Skeletal muscle satellite cell (primary cell): ENCODE data around the gene KRTAP1-4.
"Not testable (repeated sequence)": the region's sequence is repeated elsewhere in the genome, so short reads cannot be mapped to it uniquely, and the experiment has no call there.

Source experiments
- H3K27me3 ChIP-seq: 2 replicates; pipeline ENCODE4 v1.7.0; 2013; ENCODE audit warnings: low read length; ENCODE audit not compliant: control insufficient read depth, insufficient read depth
- H3K36me3 ChIP-seq: 2 replicates; pipeline ENCODE4 v1.7.0; 2013; ENCODE audit warnings: mild to moderate bottlenecking, control low read depth, low read length; ENCODE audit not compliant: insufficient read depth
- H3K4me1 ChIP-seq: 2 replicates; pipeline ENCODE4 v1.7.0; 2013; ENCODE audit warnings: low read length; ENCODE audit not compliant: control insufficient read depth, insufficient read depth
- H3K4me2 ChIP-seq: 2 replicates; pipeline ENCODE4 v1.7.0; 2013; ENCODE audit warnings: mild to moderate bottlenecking, low read length
- H3K4me3 ChIP-seq: 2 replicates; pipeline ENCODE4 v1.7.0; 2013; ENCODE audit warnings: low read length
- H3K9ac ChIP-seq: 2 replicates; pipeline ENCODE4 v1.7.0; 2013; ENCODE audit warnings: mild to moderate bottlenecking, low read depth, low read length, moderate library complexity
- H3K9me3 ChIP-seq: replicated peaks from 2 replicates; pipeline ENCODE4 v1.7.0; 2013; ENCODE audit warnings: mild to moderate bottlenecking, control low read depth, low read length

KRTAP1-4 gene

DNA sequence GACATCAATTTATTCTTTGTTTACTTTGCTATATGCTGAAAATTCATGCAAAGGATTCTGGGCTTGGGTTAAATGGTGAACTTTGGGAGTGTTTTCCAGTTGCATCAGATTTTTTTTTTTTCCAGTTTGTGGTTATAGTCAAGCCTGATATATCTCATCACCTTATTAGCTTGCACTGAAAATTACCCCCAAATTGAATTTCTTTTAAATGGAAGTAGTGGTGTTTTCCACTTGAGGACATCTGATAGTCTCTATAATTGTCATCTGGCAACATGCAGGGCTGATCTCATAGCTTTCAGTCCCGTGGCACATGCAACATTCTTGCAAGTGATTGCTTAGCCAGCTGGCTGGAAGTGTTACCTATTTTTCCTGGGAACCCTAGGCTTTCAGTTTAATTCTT lies 16.4 kb downstream of the KRTAP1-4 start:
- H3K9me3 ChIP-seq: no peaks in the 10 kb centered on the region
- no peak overlapping the region for H3K4me2 ChIP-seq
- H3K9ac ChIP-seq: no peak overlapping the region
- H3K36me3 ChIP-seq: no peaks in the 10 kb centered on the region
- no peak overlapping the region for H3K4me3 ChIP-seq
- H3K4me1 ChIP-seq: peaks cover 10% of the 10 kb centered on the region
- H3K27me3 ChIP-seq: no peaks in the 10 kb centered on the region

DNA sequence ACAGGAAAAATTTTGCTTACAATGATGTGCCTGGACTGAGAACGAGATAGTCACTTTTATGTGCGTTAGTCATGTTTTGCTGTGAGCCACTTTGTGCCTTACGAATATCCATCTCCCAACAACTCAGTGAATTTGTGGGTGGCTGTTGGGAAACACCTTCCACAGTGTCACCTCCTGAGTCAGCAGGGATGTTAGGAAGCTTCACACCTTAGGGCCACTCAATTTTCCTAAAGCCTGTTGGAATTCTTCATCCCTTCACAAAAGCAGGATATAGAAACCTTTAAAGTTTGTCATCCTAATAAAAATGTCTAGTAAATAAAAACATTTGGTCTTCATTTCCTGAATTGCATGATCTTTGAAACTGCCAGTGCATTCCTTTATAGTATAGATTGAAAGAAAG lies 16.8 kb downstream of the KRTAP1-4 start:
- Histone ChIP-seq H3K4me2 (no peak overlapping the region), H3K9ac (no peak overlapping the region), H3K4me3 (no peak overlapping the region), H3K27me3 (no peaks in the 10 kb centered on the region), H3K4me1 (peaks cover 10% of the 10 kb centered on the region), H3K9me3 (no peaks in the 10 kb centered on the region), H3K36me3 (no peaks in the 10 kb centered on the region)

DNA sequence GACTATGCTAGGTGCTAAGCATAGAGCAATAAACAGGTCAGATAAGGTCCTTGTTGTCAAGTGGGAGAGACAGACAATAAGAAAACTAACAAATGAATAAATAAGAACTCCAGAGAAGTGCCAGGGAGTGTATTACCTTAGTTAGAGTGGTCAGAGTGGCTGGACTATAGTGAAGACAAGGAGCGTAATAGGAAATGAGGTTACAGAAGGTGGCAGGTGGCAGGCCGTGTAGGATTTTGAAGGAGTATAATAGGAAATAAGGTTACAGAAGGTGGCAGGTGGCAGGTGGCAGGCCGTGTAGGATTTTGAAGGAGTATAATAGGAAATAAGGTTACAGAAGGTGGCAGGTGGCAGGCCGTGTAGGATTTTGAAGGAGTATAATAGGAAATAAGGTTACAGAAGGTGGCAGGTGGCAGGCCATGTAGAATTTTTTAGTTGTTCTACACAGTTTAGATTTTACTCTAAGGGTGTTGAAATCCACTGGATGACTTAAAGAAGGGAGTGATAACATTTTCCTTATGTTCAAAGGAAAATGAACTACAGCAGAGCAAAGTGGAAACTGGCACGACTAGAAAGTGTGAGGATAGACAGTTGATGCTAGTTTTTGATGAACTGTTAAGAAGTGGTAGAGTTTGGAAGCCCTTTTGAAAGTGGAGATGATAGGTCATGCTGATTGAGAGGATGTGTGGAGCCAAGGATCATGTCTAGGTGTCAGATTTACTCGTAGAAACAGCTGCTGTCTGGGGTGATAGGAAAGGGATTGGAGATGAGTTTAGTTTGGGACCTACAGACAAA lies 17.5 kb downstream of the KRTAP1-4 start:
- Histone ChIP-seq H3K36me3 (no peaks in the 10 kb centered on the region), H3K27me3 (no peaks in the 10 kb centered on the region), H3K4me2 (no peak overlapping the region), H3K4me3 (no peak overlapping the region), H3K9me3 (no peaks in the 10 kb centered on the region), H3K9ac (no peak overlapping the region), H3K4me1 (peaks cover 10% of the 10 kb centered on the region)

DNA sequence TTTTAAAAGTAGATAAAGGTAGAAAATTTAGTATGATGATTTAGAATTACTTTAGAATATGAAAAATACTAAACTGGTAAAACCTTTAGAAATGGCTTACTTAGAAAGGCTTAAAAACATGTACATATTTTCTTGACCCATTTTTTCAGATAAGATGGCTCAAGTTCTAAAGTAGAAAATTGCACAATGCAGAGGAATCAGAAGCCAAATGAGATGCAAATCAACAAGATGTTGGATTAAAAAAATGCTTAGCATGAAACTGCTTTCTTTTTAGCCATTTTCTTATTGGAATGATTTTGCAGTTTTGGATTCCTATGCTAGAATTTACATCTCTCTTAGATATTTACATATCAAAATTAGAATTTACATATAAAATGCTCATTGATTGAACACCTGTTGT lies 19.6 kb downstream of the KRTAP1-4 start:
- Histone ChIP-seq H3K4me3 (no peak overlapping the region), H3K9ac (no peak overlapping the region), H3K9me3 (no peaks in the 10 kb centered on the region), H3K4me1 (peaks cover 10% of the 10 kb centered on the region), H3K36me3 (no peaks in the 10 kb centered on the region), H3K27me3 (no peaks in the 10 kb centered on the region), H3K4me2 (no peak overlapping the region)

DNA sequence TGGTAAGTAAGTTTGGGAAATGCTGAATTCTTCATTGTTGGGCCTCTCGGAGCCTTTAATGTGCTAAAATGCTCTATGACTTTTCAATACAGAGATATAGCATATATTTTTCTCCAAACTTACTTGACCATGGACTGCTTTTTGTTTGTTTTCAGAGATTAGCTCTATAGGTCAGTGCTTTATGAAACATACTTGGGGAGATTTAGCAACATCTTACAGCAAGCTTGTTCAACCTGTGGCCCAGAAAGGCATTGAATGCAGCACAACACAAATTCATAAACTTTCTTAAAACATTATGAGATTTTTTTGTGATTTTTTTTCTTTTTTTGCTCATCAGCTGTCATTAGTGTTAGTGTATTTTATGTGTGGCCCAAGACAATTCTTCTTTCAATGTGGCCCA lies 20.1 kb downstream of the KRTAP1-4 start:
- Histone ChIP-seq H3K4me2 (no peak overlapping the region), H3K9ac (no peak overlapping the region), H3K4me1 (peaks cover 10% of the 10 kb centered on the region), H3K27me3 (no peaks in the 10 kb centered on the region), H3K4me3 (no peak overlapping the region), H3K36me3 (no peaks in the 10 kb centered on the region), H3K9me3 (no peaks in the 10 kb centered on the region)

DNA sequence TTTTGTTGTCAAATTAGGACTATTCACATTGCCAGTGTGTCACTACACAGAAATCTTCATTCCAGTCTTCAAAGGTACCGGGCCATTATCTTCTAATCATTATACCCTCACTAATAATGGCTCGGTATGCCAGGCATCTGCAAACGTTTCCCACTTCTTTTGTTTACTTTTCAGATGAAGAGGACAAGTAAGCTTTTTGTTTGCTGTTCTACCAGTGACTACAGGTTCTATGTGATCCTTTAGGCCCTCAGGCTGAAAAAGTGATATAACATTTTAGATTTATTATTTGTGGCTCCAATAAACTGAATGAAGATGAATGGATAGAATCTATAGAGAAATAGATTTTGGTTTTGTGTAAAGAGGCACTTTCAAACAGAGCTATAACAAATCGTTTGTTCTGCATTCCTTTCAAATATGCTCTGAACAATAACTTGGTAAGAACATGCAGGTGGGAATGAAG lies 20.7 kb downstream of the KRTAP1-4 start:
- H3K27me3 ChIP-seq: no peaks in the 10 kb centered on the region
- H3K9me3 ChIP-seq: no peaks in the 10 kb centered on the region
- H3K4me3 ChIP-seq: no peak overlapping the region
- H3K4me1 ChIP-seq: peaks cover 10% of the 10 kb centered on the region
- no peak overlapping the region for H3K4me2 ChIP-seq
- no peak overlapping the region for H3K9ac ChIP-seq
- no peaks in the 10 kb centered on the region for H3K36me3 ChIP-seq

DNA sequence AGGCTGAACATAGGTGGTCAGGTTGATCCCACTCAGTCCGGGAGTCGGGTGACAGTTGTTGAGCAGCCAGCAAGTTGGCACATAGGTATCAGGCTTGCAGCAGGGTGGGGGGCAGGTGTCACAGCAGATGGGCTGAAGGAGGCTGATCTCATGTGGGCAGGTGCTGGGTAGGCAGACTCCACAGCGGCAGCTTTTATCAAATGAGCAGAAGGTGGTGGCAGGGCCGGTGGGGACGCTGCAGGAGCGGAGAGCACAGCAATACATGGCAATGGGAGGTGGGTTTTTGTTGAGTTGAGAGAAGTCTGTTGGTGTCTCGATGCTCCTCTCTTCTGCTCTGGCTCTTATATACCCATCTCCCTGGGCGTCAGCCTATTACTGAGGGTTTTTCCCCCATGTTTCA lies 21.2 kb downstream of the KRTAP1-4 start, which contains the start of gene KRTAP3-1:
Gene KRTAP3-1 (minus strand): TSS at position 318 of the 400 bp plus-strand sequence. CDS start 54 bp downstream, at position 264.
- no peaks in the 10 kb centered on the region for H3K27me3 ChIP-seq
- peaks cover 13% of the 10 kb centered on the region for H3K4me1 ChIP-seq
- H3K4me2 ChIP-seq: no peak within 1 kb of the TSS
- H3K9me3 ChIP-seq: no peaks in the 10 kb centered on the region
- no peaks in the 10 kb centered on the region for H3K36me3 ChIP-seq
- H3K4me3 ChIP-seq: no peak within 1 kb of the TSS
- no peak within 1 kb of the TSS for H3K9ac ChIP-seq

DNA sequence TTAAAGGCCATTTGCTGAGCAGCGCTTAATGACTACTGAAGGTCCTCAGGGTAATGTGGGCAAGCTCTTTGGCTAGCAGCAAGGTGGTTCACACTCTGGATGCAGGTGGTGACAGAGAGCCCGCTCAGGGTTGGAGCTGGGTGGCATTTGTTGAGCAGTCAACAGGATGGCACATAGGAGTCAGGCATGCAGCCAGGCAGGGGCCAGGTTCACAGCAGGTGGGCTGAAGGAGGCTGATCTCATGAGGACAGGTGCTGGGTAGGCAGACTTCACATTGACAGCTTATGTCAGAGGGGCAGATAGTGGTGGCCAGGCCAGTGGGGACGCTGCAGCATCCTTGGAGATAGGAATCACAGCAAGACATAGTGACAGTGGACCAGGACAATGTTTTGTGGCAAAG lies 25.6 kb downstream of the KRTAP1-4 start:
- H3K27me3 ChIP-seq: no peaks in the 10 kb centered on the region
- H3K4me3 ChIP-seq: no peak overlapping the region
- no peak overlapping the region for H3K9ac ChIP-seq
- H3K4me2 ChIP-seq: no peak overlapping the region
- no peaks in the 10 kb centered on the region for H3K36me3 ChIP-seq
- H3K9me3 ChIP-seq: no peaks in the 10 kb centered on the region
- H3K4me1 ChIP-seq: peaks cover 34% of the 10 kb centered on the region

DNA sequence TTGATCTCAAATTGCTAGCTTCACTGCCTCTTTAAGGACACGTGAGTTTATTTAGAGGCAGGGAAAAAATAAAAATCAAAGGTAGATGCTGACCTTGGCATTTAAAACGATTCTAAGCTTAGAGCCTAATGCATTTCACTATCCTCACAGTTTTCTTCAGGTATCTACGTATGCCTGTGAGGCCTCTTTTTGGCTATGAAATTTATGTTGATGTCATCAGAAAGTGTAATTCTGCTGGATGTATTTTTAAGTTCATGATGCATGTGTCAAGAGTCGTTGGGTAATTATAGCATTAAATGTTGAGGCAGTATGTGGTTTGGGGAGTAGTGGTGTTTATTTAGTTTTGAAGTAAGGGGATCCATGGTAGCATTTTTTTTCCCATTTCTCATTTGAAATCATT lies 26.1 kb downstream of the KRTAP1-4 start:
- H3K4me3 ChIP-seq: no peak overlapping the region
- H3K9ac ChIP-seq: no peak overlapping the region
- H3K9me3 ChIP-seq: no peaks in the 10 kb centered on the region
- no peaks in the 10 kb centered on the region for H3K36me3 ChIP-seq
- peaks cover 34% of the 10 kb centered on the region for H3K4me1 ChIP-seq
- H3K27me3 ChIP-seq: no peaks in the 10 kb centered on the region
- H3K4me2 ChIP-seq: no peak overlapping the region

DNA sequence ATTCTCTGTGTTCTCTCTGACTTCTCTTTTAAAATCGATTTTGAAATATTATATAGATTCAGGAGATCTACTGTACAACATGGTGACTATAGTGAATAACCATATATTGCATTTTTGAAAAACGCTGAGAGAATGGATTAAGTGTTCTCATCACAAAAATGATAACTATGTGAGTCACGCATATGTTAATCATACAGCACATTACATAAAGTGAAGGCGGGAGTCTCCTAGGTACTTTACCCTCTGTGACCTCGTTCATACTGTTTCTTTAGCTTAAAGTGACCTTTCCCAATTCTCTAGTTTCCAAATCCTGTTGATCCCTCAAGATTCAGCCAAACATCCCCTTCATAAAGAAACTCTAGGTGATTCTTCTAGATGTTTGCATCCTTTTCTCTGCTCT lies 27.2 kb downstream of the KRTAP1-4 start:
- Histone ChIP-seq H3K9ac (no peak overlapping the region), H3K27me3 (no peaks in the 10 kb centered on the region), H3K9me3 (no peaks in the 10 kb centered on the region), H3K4me2 (peak overlapping the region; percentile 34), H3K36me3 (no peaks in the 10 kb centered on the region), H3K4me1 (peaks cover 34% of the 10 kb centered on the region), H3K4me3 (no peak overlapping the region)

DNA sequence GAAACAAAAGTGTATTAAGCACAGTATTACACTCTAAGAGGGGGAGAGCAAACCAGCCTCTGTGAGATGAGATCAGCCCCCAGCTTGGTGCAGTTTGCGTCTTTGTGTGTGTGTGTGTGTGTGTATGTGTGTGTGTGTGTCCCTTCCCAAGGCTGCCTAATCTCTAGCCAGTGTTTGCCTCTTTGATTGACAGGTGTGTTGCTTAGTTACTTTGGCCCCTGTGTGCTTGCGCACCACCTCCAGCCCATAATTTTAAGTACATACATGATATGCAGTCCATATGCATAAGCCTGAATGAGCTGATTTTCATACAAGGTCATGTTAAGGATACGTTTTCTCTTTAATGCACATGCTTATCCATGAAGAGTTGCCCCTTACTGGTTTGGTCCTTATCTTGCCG lies 28.2 kb downstream of the KRTAP1-4 start:
- H3K36me3 ChIP-seq: no peaks in the 10 kb centered on the region
- H3K27me3 ChIP-seq: no peaks in the 10 kb centered on the region
- H3K4me3 ChIP-seq: no peak overlapping the region
- H3K9ac ChIP-seq: no peak overlapping the region
- no peak overlapping the region for H3K4me2 ChIP-seq
- H3K9me3 ChIP-seq: no peaks in the 10 kb centered on the region
- H3K4me1 ChIP-seq: peaks cover 34% of the 10 kb centered on the region

DNA sequence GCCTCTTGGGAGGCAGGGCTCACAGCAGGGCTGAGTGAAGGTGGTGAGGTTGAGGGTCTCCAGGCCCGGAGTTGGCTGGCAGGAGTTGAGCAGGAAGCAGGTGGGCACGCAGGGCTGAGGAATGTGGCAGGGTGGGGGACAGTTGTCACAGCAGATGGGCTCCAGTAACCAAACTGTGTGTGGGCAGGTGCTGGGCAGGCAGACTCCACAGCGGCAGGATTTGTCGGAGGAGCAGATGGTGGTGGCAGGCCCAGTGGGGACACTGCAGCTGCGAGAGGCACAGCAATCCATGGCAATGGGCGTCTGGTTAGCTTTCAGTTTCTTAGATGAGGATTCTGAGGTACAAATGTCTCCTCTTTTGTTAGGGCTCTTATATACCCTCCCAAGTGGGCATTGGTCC lies 30.4 kb downstream of the KRTAP1-4 start, which contains the start of gene KRTAP3-2:
Gene KRTAP3-2 (minus strand): TSS at position 344 of the 400 bp plus-strand sequence. CDS start 53 bp downstream, at position 291.
- peaks cover 34% of the 10 kb centered on the region for H3K4me1 ChIP-seq
- H3K4me2 ChIP-seq, H3K9me3 ChIP-seq, H3K4me3 ChIP-seq, H3K36me3 ChIP-seq, H3K27me3 ChIP-seq, H3K9ac ChIP-seq: not testable (repeated sequence)
